K562 (cell line): Measurements from ENCODE around the gene PGM2L1. TPM values are rescaled to one million over a fixed set of nuclear protein-coding genes. Genes with fewer than 3 reads are reported as not detected.
A peak's percentile ranks its signal among the peaks of the same experiment; 100 is the strongest.

Source experiments
- ARNT ChIP-seq, 2 experiments: fragments of 450-650 bp; IDR thresholded peaks; 2 replicates each; pipeline ENCODE4 v1.6.1; 2016; ENCODE audit warnings: mild to moderate bottlenecking in 1 of 2
- ATF1 ChIP-seq, 2 experiments: fragments of 450-650 bp in 1 of 2; IDR thresholded peaks; 2 replicates each; pipeline ENCODE4 v1.6.1; 2016; ENCODE audit warnings: missing compliant biosample characterization in 1 of 2, missing genetic modification characterization in 1 of 2
- BACH1 ChIP-seq: fragments of 200-800 bp; sonication (Bioruptor generic); IDR thresholded peaks from 2 replicates; pipeline ENCODE4 v1.6.1; 2016; ENCODE audit warnings: missing genetic modification characterization, missing compliant biosample characterization
- CBX1 ChIP-seq: sonication (generic); IDR thresholded peaks from 2 replicates; pipeline ENCODE4 v1.6.1; 2016; ENCODE audit warnings: antibody characterized with exemption, low read depth, mild to moderate bottlenecking
- CEBPG ChIP-seq, 3 experiments: fragments of 200-800 bp in 1 of 3; sonication (Bioruptor generic) in 1 of 3; sonication (generic) in 1 of 3; formaldehyde crosslinking in 1 of 3; IDR thresholded peaks in 2 of 3; conservative IDR thresholded peaks in 1 of 3; 2 replicates each; pipeline versions ENCODE4 v1.6.1 to v1.8.0; 2016 to 2022; ENCODE audit warnings: missing compliant biosample characterization in 2 of 3, missing genetic modification characterization in 2 of 3, mild to moderate bottlenecking in 1 of 3, missing genetic modification reagents in 1 of 3
- DIDO1 ChIP-seq: fragments of 450-650 bp; IDR thresholded peaks from 2 replicates; pipeline ENCODE4 v1.6.1; 2016; ENCODE audit warnings: low read depth, missing biosample characterization, missing genetic modification characterization
- EP400 ChIP-seq: fragments of 450-650 bp; IDR thresholded peaks from 2 replicates; pipeline ENCODE4 v1.6.1; 2017; ENCODE audit warnings: antibody characterized with exemption, mild to moderate bottlenecking, moderate library complexity
- ESRRA ChIP-seq: fragments of 450-650 bp; IDR thresholded peaks from 2 replicates; pipeline ENCODE4 v1.6.1; 2014; ENCODE audit warnings: low read depth, mild to moderate bottlenecking, moderate library complexity, borderline replicate concordance
- GTF2E2 ChIP-seq: fragments of 200-800 bp; sonication (Bioruptor generic); IDR thresholded peaks from 2 replicates; pipeline ENCODE4 v1.6.1; 2016; ENCODE audit warnings: missing genetic modification characterization, missing compliant biosample characterization
- HLTF ChIP-seq: fragments of 450-650 bp; IDR thresholded peaks from 2 replicates; pipeline ENCODE4 v1.6.1; 2016
- ILF3 ChIP-seq: fragments of 450-650 bp; IDR thresholded peaks from 2 replicates; pipeline ENCODE4 v1.6.1; 2018; ENCODE audit warnings: antibody characterized with exemption, mild to moderate bottlenecking, moderate library complexity, borderline replicate concordance
- NCOA1 ChIP-seq: fragments of 450-650 bp; IDR thresholded peaks from 2 replicates; pipeline ENCODE4 v1.6.1; 2016; ENCODE audit warnings: low read depth
- NFATC3 ChIP-seq: fragments of 450-650 bp; IDR thresholded peaks from 2 replicates; pipeline ENCODE4 v1.6.1; 2017; ENCODE audit warnings: mild to moderate bottlenecking
- NONO ChIP-seq, 2 experiments: fragments of 200-400 bp in 1 of 2; fragments of 450-650 bp in 1 of 2; formaldehyde crosslinking in 1 of 2; IDR thresholded peaks; 2 replicates each; pipeline ENCODE4 v1.6.1; 2017; ENCODE audit warnings: low read depth in 2 of 2, mild to moderate bottlenecking in 2 of 2, moderate library complexity in 2 of 2, low read length in 1 of 2
- NR2C2 ChIP-seq, 2 experiments: fragments of 200-800 bp in 1 of 2; sonication (Bioruptor generic) in 1 of 2; sonication (generic) in 1 of 2; formaldehyde crosslinking in 1 of 2; IDR thresholded peaks; 2 replicates each; pipeline versions ENCODE4 v1.6.1 to v1.8.0; 2016 to 2022; ENCODE audit warnings: mild to moderate bottlenecking in 1 of 2, missing compliant biosample characterization in 1 of 2, missing genetic modification characterization in 1 of 2, missing genetic modification reagents in 1 of 2
- OTX1 ChIP-seq: fragments of 450-650 bp; formaldehyde crosslinking; IDR thresholded peaks from 2 replicates; pipeline ENCODE4 v1.4.0; 2022; ENCODE audit warnings: mild to moderate bottlenecking
- POLR2AphosphoS2 ChIP-seq: IDR thresholded peaks from 2 replicates; pipeline ENCODE4 v1.6.1; 2012; ENCODE audit warnings: low read length, improper control_type of control experiment
- SMARCE1 ChIP-seq: fragments of 450-650 bp; IDR thresholded peaks from 2 replicates; pipeline ENCODE4 v1.7.1; 2016; ENCODE audit warnings: mild to moderate bottlenecking
- STAT5A ChIP-seq: IDR thresholded peaks from 2 replicates; pipeline ENCODE4 v1.6.1; 2012; ENCODE audit warnings: low read length, inconsistent platforms, borderline replicate concordance
- TEAD4 ChIP-seq, 2 experiments: sonication (generic) in 1 of 2; formaldehyde crosslinking in 1 of 2; IDR thresholded peaks; 2 replicates each; pipeline versions ENCODE4 v1.6.1 to v1.8.0; 2012 to 2022; ENCODE audit warnings: borderline replicate concordance in 1 of 2, inconsistent platforms in 1 of 2, low read length in 1 of 2, mild to moderate bottlenecking in 1 of 2, missing genetic modification reagents in 1 of 2
- TGIF2 ChIP-seq: sonication (generic); formaldehyde crosslinking; IDR thresholded peaks from 2 replicates; pipeline ENCODE4 v1.8.1; 2022; ENCODE audit warnings: mild to moderate bottlenecking, missing genetic modification reagents, moderate library complexity
- TOE1 ChIP-seq, 2 experiments: fragments of 450-650 bp in 1 of 2; sonication (generic) in 1 of 2; formaldehyde crosslinking in 1 of 2; IDR thresholded peaks; 2 replicates each; pipeline versions ENCODE4 v1.7.1 to v1.8.0; 2016 to 2022; ENCODE audit warnings: borderline replicate concordance in 2 of 2, mild to moderate bottlenecking in 2 of 2, antibody characterized with exemption in 1 of 2, inconsistent platforms in 1 of 2, low read depth in 1 of 2, missing genetic modification reagents in 1 of 2, moderate library complexity in 1 of 2
- ZNF134 ChIP-seq: fragments of 250-450 bp; sonication (Bioruptor Pico); conservative IDR thresholded peaks from 2 replicates; pipeline ENCODE4 v1.4.0; 2020
- ZNF324 ChIP-seq: fragments of 250-450 bp; sonication (Bioruptor Pico); IDR thresholded peaks from 2 replicates; pipeline ENCODE4 v1.4.0; 2020; ENCODE audit warnings: mild to moderate bottlenecking
- ZNF583 ChIP-seq: fragments of 250-450 bp; sonication (Bioruptor Pico); IDR thresholded peaks from 2 replicates; pipeline ENCODE4 v1.4.0; 2020
- polyA plus RNA-seq, 8 experiments: library from polyadenylated mRNA; depleted of rRNA in 4 of 8; stranded (reverse) in 5 of 8; unstranded in 3 of 8; fragments of >200 nt; fragmentation: Nextera tagmentation in 2 of 8; fragmentation: Illumina TruSeq in 1 of 8; extraction: Ambion mirVana in 2 of 8; extraction: Trizol in 1 of 8; gene quantifications; 2 replicates each; pipeline versions ENCODE4 v1.2.1 to v1.2.3, GENCODE V29; 2011 to 2014; ENCODE audit warnings: inconsistent platforms in 1 of 8, missing spikeins in 1 of 8
- total RNA-seq, 7 experiments: library from RNA; depleted of rRNA in 6 of 7; stranded (reverse); fragments of >200 nt in 6 of 7; fragmentation: Illumina TruSeq in 2 of 7; extraction: Trizol in 2 of 7; gene quantifications; 2 replicates each; pipeline versions ENCODE4 v1.2.1 to v1.2.3, GENCODE V29; 2011 to 2021; ENCODE audit warnings: low replicate concordance in 1 of 7
- TF ChIP-seq, protein P1 (sequence below): fragments of 450-650 bp; formaldehyde crosslinking; IDR thresholded peaks from 2 replicates; pipeline ENCODE4 v1.4.0; 2022; ENCODE audit warnings: missing genetic modification characterization
- TF ChIP-seq, protein P2 (sequence below): fragments of 250-450 bp; sonication (Bioruptor Pico); IDR thresholded peaks from 2 replicates; pipeline ENCODE4 v1.8.0; 2021; ENCODE audit warnings: moderate library complexity, mild to moderate bottlenecking, inconsistent platforms

The PGM2L1 gene
- total and polyA plus RNA-seq, 9 of the 15 experiments (the other 6 are each of a cell fraction or from before 2014, with no cell fraction given) = 0.32 to 0.95 (median 0.63) TPM

DNA sequence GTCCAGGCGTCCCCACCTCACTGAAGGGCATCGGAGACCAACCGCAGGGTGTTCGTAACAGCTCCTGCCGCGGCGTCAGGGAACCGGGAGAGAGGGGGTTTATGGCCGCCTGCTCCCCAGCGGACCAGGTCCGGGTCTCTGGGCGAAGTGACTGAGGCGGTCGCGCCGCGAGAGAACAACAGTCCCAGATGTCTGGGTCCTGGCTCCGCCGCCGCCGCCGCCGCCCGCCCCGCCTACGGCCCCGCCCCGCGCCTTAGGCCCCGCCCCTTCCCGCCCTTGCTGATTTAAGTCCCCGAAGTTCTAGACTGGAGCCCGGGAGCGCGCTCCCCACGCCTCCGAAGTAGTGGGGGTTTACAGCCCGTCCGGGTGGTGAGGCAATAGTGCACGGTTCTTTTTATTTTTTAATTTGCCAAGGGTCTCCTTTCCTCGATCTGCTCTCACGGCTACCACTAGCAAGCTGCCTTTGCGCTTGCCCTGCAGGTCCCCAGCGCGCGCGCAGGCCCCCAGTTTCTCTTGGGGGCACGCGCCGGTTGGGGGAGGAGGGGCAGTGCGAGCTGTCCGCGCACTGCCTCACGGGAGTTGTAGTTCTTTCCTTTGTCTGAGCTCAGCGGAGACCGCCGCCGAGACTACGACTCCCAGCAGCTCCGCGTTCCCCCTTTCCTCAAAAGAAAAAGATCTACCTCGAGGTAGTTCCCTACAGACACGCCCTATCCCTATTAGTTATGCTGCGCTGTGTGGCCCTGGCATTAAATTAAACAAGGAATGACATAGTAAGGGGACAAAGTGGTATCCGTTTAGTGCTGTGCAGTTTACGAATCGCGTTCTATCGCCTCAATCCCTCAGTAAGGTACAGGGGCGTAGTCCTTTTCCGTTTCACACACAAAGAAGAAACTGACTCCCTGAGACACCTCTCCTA lies at the start of gene PGM2L1 (continued):
- TF ChIP-seq TOE1 (IDR thresholded peaks at IDR 0.05; ENCODE audit: borderline replicate concordance) = peak; percentile 44; the same call in 1 of the 2 replicates
- no peak for TF ChIP-seq TOE1 (CRISPR knock-in tag; IDR thresholded peaks at IDR 0.05; ENCODE audit: borderline replicate concordance, low read depth)
- TF ChIP-seq ZNF583 (CRISPR knock-in tag) = 0 out of 2 replicates have a peak, but pooled peaks have one; percentile 35
- TF ChIP-seq STAT5A = no peak
- no peak for TF ChIP-seq TEAD4 (IDR thresholded peaks at IDR 0.05; ENCODE audit: low read length)
- no peak for TF ChIP-seq TEAD4 (CRISPR knock-in tag; IDR thresholded peaks at IDR 0.05; ENCODE audit: borderline replicate concordance)
- 0 out of 2 replicates have a peak, but pooled peaks have one; percentile 57 for TF ChIP-seq CEBPG (CRISPR knock-in tag; IDR thresholded peaks at IDR 0.05)
- TF ChIP-seq CEBPG (tag; conservative IDR thresholded peaks at IDR 0.05 in 1 of 2, IDR thresholded peaks at IDR 0.05 in 1 of 2) = peak; percentile 77 to 93
- no peak for TF ChIP-seq NFATC3
- peak; percentile 40; the same call in 1 of the 2 replicates for TF ChIP-seq ESRRA
- TF ChIP-seq CBX1 = no peak
- no peak for TF ChIP-seq ZNF324 (CRISPR knock-in tag)
- TF ChIP-seq SMARCE1 = no peak
- TF ChIP-seq EP400 = peak; percentile 91
- TF ChIP-seq POLR2AphosphoS2 = no peak
- TF ChIP-seq HLTF = no peak
- no peak for TF ChIP-seq ATF1 (CRISPR knock-in tag; IDR thresholded peaks at IDR 0.05)
- TF ChIP-seq ATF1 (tag; IDR thresholded peaks at IDR 0.05) = peak; percentile 81
- TF ChIP-seq ZNF134 (CRISPR knock-in tag) = no peak
- no peak for TF ChIP-seq TGIF2
- no peak for TF ChIP-seq NCOA1
- TF ChIP-seq GTF2E2 (tag) = no peak
- peak; percentile 57; the same call in 1 of the 2 replicates for TF ChIP-seq DIDO1 (tag)
- no peak for TF ChIP-seq NR2C2 (CRISPR knock-in tag; IDR thresholded peaks at IDR 0.05)
- TF ChIP-seq NR2C2 (tag; IDR thresholded peaks at IDR 0.05) = peak; percentile 85
- TF ChIP-seq OTX1 (CRISPR knock-in tag) = peak; percentile 20; the same call in 1 of the 2 replicates
- TF ChIP-seq, protein P1, sequence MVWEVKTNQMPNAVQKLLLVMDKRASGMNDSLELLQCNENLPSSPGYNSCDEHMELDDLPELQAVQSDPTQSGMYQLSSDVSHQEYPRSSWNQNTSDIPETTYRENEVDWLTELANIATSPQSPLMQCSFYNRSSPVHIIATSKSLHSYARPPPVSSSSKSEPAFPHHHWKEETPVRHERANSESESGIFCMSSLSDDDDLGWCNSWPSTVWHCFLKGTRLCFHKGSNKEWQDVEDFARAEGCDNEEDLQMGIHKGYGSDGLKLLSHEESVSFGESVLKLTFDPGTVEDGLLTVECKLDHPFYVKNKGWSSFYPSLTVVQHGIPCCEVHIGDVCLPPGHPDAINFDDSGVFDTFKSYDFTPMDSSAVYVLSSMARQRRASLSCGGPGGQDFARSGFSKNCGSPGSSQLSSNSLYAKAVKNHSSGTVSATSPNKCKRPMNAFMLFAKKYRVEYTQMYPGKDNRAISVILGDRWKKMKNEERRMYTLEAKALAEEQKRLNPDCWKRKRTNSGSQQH (CRISPR knock-in tag) = no peak
- 0 out of 4 replicates have a peak, but pooled peaks of 1 of the 2 experiments have one; percentile 29 for TF ChIP-seq ARNT (IDR thresholded peaks at IDR 0.05)
- TF ChIP-seq, protein P2, sequence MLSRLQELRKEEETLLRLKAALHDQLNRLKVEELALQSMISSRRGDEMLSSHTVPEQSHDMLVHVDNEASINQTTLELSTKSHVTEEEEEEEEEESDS (CRISPR knock-in tag) = no peak
- no peak for TF ChIP-seq BACH1 (tag)
- no peak for TF ChIP-seq ILF3
- no peak for TF ChIP-seq NONO (IDR thresholded peaks at IDR 0.05; ENCODE audit: low read depth in 2 of 2, low read length in 1 of 2)
